Skeletal muscle cell (primary cell): Measurements from ENCODE around the gene GNAI3.

Experiments
- DNase-seq: peaks from one replicate; pipeline ENCODE4 v3.0.0-alpha.2; 2010; ENCODE audit warnings: low read depth
- H3K4me3 ChIP-seq: 2 replicates; pipeline ENCODE4 v1.5.1; 2011; ENCODE audit warnings: low read depth, mild to moderate bottlenecking, control low read depth, low read length, moderate library complexity

GNAI3 gene

GRCh38 chr1:109630081-109630897 lies 81.9 kb downstream of the GNAI3 start:
- H3K4me3 ChIP-seq, result no peak overlapping the region
- DNase-seq, result no peak

- H3K4me3 ChIP-seq, result no peak overlapping the region
- DNase-seq, result no peak
These were observed 82.6 kb downstream of the GNAI3 start for GRCh38 chr1:109630898-109631512.

GRCh38 chr1:109631513-109632505 lies 83.4 kb downstream of the GNAI3 start:
- no peak for DNase-seq
- no peak overlapping the region for H3K4me3 ChIP-seq

GRCh38 chr1:109632671-109633346 lies 84.4 kb downstream of the GNAI3 start:
- H3K4me3 ChIP-seq, result no peak overlapping the region
- DNase-seq, result no peak

DNA sequence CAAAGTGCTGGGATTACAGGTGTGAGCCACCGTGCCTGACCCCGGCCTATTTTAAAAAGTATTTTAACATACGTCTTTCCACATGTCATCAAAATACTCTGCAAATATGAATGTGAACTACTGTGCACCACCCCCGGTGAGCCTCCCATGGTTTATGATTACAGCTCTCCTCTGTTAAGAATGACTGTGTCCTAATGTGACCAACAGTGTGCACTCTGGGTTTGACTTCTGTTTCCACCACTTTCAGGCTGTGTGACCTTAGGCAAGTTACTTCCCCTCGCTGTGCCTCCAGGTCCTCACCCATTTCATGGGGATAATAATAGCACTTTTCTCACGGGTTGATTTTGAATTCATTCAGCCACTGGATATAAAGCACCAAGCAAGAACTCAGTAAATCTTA lies 85.9 kb downstream of the GNAI3 start:
- H3K4me3 ChIP-seq, result no peak overlapping the region
- no peak for DNase-seq

DNA sequence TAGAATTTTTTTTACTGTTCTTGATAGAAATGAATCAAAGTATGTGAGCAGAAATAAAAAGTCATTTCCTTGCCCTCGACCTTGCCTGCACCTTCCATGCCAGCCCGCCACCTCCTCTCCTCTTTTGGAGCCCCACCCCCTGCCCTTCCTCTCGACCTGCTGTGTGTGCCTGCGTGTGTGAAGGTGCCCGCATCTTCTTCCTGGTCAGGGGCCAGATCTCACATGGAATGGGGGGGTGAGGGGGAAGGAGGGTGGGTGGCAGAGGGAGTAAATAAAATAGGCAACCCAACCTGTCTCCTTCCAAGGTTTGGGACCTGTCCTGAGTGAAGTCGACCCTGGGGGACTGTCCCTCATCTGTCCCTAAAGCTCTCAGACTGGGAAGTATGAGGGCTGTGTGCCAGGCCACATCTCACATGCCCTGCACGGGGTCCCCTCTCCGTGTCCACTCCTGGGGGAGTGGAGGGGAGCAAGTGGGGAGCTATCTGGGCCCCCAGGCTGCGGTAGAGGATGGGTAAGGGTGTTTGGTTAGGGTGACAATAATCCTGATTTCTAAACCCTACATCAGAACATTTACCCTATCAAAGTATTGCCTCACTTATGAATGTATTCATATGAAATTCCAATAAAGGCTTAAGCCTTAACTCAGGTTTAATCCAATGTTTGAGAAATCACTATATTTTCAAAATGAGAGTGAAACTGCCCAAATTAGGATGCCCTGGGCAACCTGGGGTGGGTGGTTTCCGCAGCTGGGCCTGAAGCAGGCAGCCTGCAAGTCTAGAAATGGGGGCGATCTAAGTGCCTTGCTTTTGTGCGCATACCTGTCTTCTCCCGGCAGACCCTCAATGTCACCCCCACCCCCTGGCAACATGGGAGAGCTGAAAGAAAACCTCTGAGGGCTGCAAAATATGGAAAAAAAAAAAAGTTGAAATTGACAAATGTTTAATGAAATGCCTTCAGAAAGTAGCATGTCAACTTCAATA lies 86.6 kb downstream of the GNAI3 start:
- no peak for DNase-seq
- H3K4me3 ChIP-seq, result no peak overlapping the region

- H3K4me3 ChIP-seq, result no peak overlapping the region
- DNase-seq, result no peak
These were observed 87.4 kb downstream of the GNAI3 start for GRCh38 chr1:109635862-109636200.

GRCh38 chr1:109636201-109636952 lies 88.0 kb downstream of the GNAI3 start:
- H3K4me3 ChIP-seq, result no peak overlapping the region
- DNase-seq, result no peak

GRCh38 chr1:109637446-109637845 lies 89.0 kb downstream of the GNAI3 start:
- no peak overlapping the region for H3K4me3 ChIP-seq
- DNase-seq, result no peak

- no peak for DNase-seq
- no peak overlapping the region for H3K4me3 ChIP-seq
These were observed 90.8 kb downstream of the GNAI3 start for GRCh38 chr1:109639063-109639840.

DNA sequence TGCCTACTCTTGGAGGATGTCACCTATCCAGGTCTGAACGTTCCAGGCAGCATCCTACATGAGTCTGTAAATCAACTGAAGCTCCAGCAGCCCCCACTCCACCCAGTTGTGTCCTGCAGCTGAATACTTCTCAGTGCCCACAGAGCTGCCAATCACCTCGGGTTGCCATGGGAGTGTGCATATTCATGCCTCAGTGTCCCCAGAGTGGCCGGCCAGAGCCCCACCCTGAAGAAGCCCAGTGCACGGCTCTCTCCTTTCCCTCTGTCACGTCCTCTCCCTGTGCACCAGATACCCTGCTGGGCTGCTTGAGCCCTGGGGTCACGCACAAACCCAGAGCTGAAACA lies 91.4 kb downstream of the GNAI3 start:
- no peak for DNase-seq
- no peak overlapping the region for H3K4me3 ChIP-seq

DNA sequence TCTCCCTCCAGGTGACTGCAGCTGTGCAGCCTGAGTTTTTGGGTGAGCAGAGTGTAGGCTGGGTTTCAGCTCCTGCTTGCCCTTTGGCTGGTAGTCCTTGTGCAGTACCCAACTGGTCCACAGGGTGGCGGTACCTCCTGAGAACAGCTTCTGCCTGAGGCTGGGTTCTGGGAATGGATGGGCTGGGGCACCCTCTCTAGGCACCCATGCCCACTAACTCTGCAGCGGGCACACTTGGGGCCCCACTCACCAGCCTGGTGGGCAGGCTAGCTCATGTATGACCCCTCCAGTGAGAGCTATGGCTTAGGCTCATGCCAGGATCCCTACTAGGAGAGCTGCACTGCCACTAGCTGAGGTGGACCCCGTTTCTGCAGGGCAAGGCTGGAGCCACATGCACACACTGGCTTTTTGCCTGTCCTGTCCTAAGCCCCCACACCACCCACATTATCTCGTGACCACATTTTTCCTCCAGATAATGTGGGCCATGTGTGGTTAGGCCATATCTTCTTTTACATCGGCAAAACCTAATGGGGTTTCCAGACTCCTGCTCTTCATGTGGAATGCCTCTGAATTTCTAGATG lies 92.0 kb downstream of the GNAI3 start:
- H3K4me3 ChIP-seq, result no peak overlapping the region
- no peak for DNase-seq

DNA sequence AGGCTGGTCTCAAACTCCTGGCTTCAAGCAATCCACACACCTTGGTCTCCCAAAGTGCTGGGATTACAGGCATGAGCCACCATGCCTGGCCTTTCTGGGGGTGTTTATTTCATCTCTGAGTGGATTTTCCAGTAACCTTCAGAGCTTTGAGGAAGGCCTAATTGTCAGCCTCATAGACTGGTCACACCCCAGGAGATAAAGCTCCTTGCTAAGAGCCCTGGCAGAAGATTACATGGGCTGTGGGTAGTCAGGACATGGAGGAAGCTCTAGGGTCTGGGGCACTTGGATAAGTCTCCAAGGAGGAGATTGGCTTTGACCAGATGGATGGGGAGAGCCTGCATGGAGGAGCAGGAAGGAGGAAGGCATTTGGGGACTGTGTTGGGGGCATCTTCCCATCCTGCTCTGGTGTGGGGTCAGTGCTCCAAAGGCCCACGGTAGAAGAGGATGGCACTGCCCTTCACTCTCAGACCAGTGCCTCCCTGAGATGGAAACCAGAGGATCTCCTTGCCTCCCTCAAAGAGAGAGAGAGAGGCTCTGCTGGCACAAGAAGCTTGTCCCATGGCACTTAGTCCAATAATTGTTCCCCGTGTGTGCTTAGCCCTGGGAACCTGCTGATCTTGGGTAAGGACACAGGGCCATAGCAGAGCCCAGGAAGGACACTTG lies 92.8 kb downstream of the GNAI3 start:
- no peak overlapping the region for H3K4me3 ChIP-seq
- no peak for DNase-seq

DNA sequence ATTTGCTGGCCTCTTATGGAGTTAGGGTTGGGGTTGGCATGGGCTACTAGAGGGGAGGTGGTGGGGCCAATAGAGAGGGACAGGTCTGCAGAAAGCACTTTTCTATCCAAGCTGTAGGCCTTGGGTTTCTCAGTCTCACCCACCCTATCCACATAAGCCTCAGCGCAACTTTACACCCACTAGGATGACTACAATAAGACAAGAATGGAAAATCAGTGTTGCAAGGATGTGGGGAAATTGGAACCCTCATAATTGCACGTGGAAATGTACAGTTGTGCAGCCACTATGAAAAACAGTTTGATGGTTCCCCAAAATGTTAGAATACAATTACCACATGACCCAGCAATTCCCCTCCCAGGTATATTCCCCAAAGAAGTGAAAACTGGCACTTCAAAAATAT lies 93.4 kb downstream of the GNAI3 start:
- no peak overlapping the region for H3K4me3 ChIP-seq
- DNase-seq, result no peak

DNA sequence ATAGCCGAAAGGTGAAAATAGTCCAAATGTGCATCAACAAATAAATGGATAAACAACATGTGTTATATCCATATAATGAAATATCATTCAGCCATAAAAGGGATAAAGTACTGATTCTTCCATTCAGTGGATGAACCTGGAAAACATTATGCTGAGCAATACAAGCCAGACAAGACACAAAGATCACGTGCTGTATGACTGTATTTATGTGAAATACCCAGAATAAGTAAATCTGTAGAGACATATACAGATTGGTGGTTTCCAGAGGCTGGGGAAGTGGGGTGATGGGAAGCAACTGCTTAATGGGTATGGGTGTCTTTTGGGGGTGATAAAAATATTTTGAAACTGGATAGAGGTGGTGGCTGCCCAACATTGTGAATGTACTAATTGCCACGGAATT lies 94.2 kb downstream of the GNAI3 start:
- DNase-seq, result no peak
- no peak overlapping the region for H3K4me3 ChIP-seq
